ENCODE results near the gene IFI27. TPM values are rescaled to one million over a fixed set of nuclear protein-coding genes. Genes with fewer than 3 reads are reported as not detected.

Gene IFI27
- total and polyA plus RNA-seq, 9 donors: 44.5 to 413 (median 83.1) TPM

DNA sequence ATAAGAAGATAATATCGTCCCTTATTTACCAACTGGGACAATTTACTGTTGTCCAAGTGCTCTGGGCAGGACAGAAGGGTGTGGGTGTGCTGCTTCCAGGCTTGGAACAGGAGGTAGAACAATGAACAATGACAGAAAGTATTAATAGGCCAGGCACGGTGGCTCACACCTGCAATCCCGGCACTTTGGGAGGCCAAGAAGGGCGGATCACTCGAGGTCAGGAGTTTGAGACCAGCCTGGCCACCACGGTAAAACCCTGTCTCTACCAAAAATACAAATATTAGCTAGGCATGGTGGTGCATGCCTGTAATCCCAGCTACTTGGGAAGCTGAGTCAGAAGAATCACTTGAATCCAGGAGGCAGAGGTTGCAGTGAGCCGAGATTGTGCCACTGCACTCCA, 2.5 kb downstream of the IFI27 start:
- no peak overlapping the region for H3K4me3 ChIP-seq
- peaks cover 10% of the 10 kb centered on the region for H3K4me1 ChIP-seq (ENCODE audit: insufficient read depth)
- H3K9me3 ChIP-seq: no peaks in the 10 kb centered on the region
- whole genome bisulfite sequencing, 3 donors: 79 to 87% (median 85%) methylated on average over 7 of the region's 7 CpGs
- TF ChIP-seq, protein P1, sequence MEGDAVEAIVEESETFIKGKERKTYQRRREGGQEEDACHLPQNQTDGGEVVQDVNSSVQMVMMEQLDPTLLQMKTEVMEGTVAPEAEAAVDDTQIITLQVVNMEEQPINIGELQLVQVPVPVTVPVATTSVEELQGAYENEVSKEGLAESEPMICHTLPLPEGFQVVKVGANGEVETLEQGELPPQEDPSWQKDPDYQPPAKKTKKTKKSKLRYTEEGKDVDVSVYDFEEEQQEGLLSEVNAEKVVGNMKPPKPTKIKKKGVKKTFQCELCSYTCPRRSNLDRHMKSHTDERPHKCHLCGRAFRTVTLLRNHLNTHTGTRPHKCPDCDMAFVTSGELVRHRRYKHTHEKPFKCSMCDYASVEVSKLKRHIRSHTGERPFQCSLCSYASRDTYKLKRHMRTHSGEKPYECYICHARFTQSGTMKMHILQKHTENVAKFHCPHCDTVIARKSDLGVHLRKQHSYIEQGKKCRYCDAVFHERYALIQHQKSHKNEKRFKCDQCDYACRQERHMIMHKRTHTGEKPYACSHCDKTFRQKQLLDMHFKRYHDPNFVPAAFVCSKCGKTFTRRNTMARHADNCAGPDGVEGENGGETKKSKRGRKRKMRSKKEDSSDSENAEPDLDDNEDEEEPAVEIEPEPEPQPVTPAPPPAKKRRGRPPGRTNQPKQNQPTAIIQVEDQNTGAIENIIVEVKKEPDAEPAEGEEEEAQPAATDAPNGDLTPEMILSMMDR (IDR thresholded peaks at IDR 0.05): no peak
- TF ChIP-seq EP300 (IDR thresholded peaks at IDR 0.05) (no peak), POLR2A (IDR thresholded peaks at IDR 0.05) (no peak)
- no peak overlapping the region for H3K27ac ChIP-seq
- DNase-seq: peak in 1 of 5 donors; percentile 25
- no peaks in the 10 kb centered on the region for H3K27me3 ChIP-seq
- H3K36me3 ChIP-seq: no peaks in the 10 kb centered on the region
- intact Hi-C loops (cut with DNase I): no loop called here

DNA sequence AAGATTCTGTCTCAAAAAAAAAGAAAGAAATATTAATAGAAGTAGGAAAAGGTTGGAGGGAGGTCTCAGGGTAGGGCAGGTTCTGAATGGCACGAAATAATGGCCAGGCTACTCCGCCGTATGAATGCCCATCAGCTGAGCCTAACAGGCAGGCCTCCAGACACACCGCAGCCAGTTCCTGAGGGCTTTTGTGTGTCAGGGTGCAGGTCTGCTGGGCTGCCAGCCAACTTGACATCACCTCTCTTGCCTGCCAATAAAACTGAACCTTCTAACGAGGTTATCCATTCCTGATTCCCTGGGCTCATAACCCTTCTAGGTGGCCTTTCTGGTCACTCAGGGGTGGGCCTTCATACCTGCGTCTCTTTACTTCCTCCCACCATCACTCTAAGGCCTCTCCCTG, 3.0 kb downstream of the IFI27 start:
- TF ChIP-seq POLR2A (IDR thresholded peaks at IDR 0.05): no peak
- TF ChIP-seq EP300 (IDR thresholded peaks at IDR 0.05): no peak
- TF ChIP-seq, protein P1 (IDR thresholded peaks at IDR 0.05): no peak
- intact Hi-C loops (cut with DNase I): no loop called here
- Histone ChIP-seq H3K27me3 (no peaks in the 10 kb centered on the region), H3K4me1 (ENCODE audit: insufficient read depth) (peaks cover 10% of the 10 kb centered on the region), H3K36me3 (no peaks in the 10 kb centered on the region), H3K27ac (no peak overlapping the region), H3K9me3 (no peaks in the 10 kb centered on the region), H3K4me3 (no peak overlapping the region)
- 51 to 71% (median 68%) methylated on average over 6 of the region's 6 CpGs for WGBS, 3 donors
- DNase-seq: peak in 2 of 5 donors; percentile 29 to 53

DNA sequence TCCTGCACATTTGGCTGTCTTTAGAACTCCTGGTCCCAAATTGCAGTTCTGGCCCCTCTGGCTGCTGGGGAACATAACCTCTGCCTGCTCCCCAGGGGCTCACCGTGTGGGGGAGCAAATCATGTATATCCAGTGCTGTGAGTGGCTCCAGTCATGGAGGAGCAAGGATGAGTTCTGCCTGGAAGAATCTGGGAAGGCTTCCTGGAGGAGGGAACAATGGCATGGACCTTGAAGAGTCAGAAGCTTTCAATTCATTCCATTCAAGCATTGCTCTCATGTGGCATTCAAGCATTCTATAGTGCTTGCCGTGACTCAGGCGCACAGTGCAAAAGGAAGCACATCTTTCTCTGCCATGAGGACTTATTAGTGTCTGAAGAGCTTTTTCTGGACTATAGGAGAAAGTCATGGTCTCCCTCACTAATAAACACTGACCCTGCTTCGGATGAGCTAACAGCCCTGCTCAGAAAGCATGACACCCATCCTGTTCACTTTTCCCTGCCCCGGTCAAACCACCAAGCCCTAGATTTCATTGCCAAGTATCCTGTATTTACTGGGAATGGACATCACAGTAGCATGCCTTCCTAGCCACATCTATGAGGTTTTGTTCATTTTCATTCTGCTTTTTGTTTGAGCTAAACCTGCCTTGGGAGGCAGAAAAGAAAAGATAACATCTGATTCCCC, 3.5 kb downstream of the IFI27 start:
- Histone ChIP-seq H3K9me3 (no peaks in the 10 kb centered on the region), H3K27me3 (no peaks in the 10 kb centered on the region), H3K36me3 (no peaks in the 10 kb centered on the region), H3K27ac (peak overlapping the region in 1 of 2 donors; percentile 27), H3K4me1 (ENCODE audit: insufficient read depth) (peaks cover 10% of the 10 kb centered on the region), H3K4me3 (no peak overlapping the region)
- DNase-seq: peak in 1 of 5 donors; percentile 5
- TF ChIP-seq POLR2A (IDR thresholded peaks at IDR 0.05) (no peak), EP300 (IDR thresholded peaks at IDR 0.05) (no peak)
- TF ChIP-seq, protein P1 (IDR thresholded peaks at IDR 0.05): no peak
- WGBS, 3 donors: 61 to 68% (median 67%) methylated on average over 5 of the region's 5 CpGs
- intact Hi-C loops (cut with DNase I): no loop called here

DNA sequence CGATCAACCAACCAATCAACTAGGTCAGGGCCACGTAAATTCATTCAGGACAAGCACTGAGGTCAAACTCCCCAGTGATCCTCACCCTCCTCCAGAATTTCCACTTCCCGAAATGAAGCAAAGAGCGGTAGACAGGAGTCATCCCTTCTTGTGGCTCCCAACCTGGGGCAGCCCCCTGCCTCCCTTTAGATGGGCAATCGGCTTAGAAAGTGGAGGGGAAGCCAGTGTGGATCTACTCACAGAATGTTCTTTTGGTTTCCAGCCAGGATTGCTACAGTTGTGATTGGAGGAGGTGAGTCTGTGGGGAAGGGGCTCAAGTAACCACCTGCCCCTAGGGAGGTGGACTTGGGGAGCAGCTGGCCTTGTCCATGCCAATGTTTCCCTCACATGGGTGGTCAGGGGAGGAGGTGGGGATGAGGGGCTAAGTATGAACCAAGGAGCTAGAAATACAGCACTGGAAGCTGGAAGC, 4.1 kb downstream of the IFI27 start:
- Histone ChIP-seq H3K4me3 (no peak overlapping the region), H3K36me3 (no peaks in the 10 kb centered on the region), H3K9me3 (no peaks in the 10 kb centered on the region), H3K4me1 (ENCODE audit: insufficient read depth) (peaks cover 6% of the 10 kb centered on the region), H3K27ac (peak overlapping the region in 1 of 2 donors; percentile 27), H3K27me3 (no peaks in the 10 kb centered on the region)
- 61 to 67% (median 63%) methylated on average over 5 of the region's 5 CpGs for WGBS, 3 donors
- TF ChIP-seq EP300 (IDR thresholded peaks at IDR 0.05): no peak
- no peak for TF ChIP-seq POLR2A (IDR thresholded peaks at IDR 0.05)
- TF ChIP-seq, protein P1 (IDR thresholded peaks at IDR 0.05): no peak
- intact Hi-C loops (cut with DNase I): no loop called here
- DNase-seq: peak in 1 of 5 donors; percentile 37

Data from ovary (tissue), 9 donors.